Keratinocyte (primary cell): Measurements from ENCODE around the gene NOP9. TPM values are rescaled to one million over a fixed set of nuclear protein-coding genes. Genes with fewer than 3 reads are reported as not detected.

Experiments
- DNase-seq: peaks from one replicate; pipeline ENCODE4 v3.0.0-alpha.2; 2011; ENCODE audit warnings: low read depth, missing footprints, low spot score
- FAIRE-seq: peaks from 2 replicates; lab custom pipeline; 2011; peaks lifted over from hg19 to GRCh38; lab: Jason Lieb, UNC
- H2AFZ ChIP-seq: 2 replicates; pipeline ENCODE4 v1.6.0; 2012; ENCODE audit warnings: low read length, control low read depth, inconsistent platforms; ENCODE audit not compliant: control insufficient read depth
- H3K27ac ChIP-seq: 2 replicates; pipeline ENCODE4 v1.5.1; 2011; ENCODE audit warnings: low read length; ENCODE audit not compliant: control insufficient read depth, insufficient read depth
- H3K27me3 ChIP-seq: 3 replicates; pipeline ENCODE4 v1.6.0; 2011; ENCODE audit warnings: low read length; ENCODE audit not compliant: control insufficient read depth, insufficient read depth; ENCODE audit errors: extremely low read depth
- H3K36me3 ChIP-seq, 2 experiments: 2 replicates in 1 of 2; 3 replicates in 1 of 2; pipeline ENCODE4 v1.5.1; 2011; ENCODE audit warnings: low read length in 2 of 2, mild to moderate bottlenecking in 1 of 2; ENCODE audit not compliant: control insufficient read depth in 2 of 2, insufficient read depth in 2 of 2; ENCODE audit errors: extremely low read depth in 1 of 2
- H3K4me1 ChIP-seq: 3 replicates; pipeline ENCODE4 v1.5.1; 2011; ENCODE audit warnings: low read length; ENCODE audit not compliant: control insufficient read depth, insufficient read depth; ENCODE audit errors: extremely low read depth
- H3K4me2 ChIP-seq: 3 replicates; pipeline ENCODE4 v1.6.0; 2011; ENCODE audit warnings: low read depth, low read length; ENCODE audit not compliant: control insufficient read depth, insufficient read depth; ENCODE audit errors: extremely low read depth
- H3K4me3 ChIP-seq, 3 experiments: fragments of 200-600 bp in 1 of 3; sonication (generic) in 1 of 3; 2 replicates in 2 of 3; 3 replicates in 1 of 3; pipeline ENCODE4 v1.5.1; 2011 to 2016; ENCODE audit warnings: low read length in 3 of 3, mild to moderate bottlenecking in 3 of 3, control low read depth in 2 of 3, inconsistent platforms in 1 of 3, low read depth in 1 of 3, mixed read lengths in 1 of 3, mixed run types in 1 of 3, moderate library complexity in 1 of 3; ENCODE audit not compliant: control insufficient read depth in 2 of 3, insufficient read depth in 2 of 3; ENCODE audit errors: extremely low read depth in 1 of 3
- H3K79me2 ChIP-seq: 2 replicates; pipeline ENCODE4 v1.6.0; 2012; ENCODE audit warnings: low read length; ENCODE audit not compliant: control insufficient read depth, insufficient read depth
- H3K9ac ChIP-seq: 3 replicates; pipeline ENCODE4 v1.6.0; 2011; ENCODE audit warnings: low read length; ENCODE audit not compliant: control insufficient read depth, insufficient read depth; ENCODE audit errors: extremely low read depth
- H3K9me1 ChIP-seq: 3 replicates; pipeline ENCODE4 v1.6.0; 2011; ENCODE audit warnings: low read length; ENCODE audit not compliant: control insufficient read depth, insufficient read depth; ENCODE audit errors: extremely low read depth
- H3K9me3 ChIP-seq: 2 replicates; pipeline ENCODE4 v1.5.1; 2012; ENCODE audit warnings: low read depth, low read length; ENCODE audit not compliant: control insufficient read depth
- H4K20me1 ChIP-seq: 3 replicates; pipeline ENCODE4 v1.6.0; 2011; ENCODE audit warnings: low read length; ENCODE audit not compliant: control insufficient read depth, insufficient read depth; ENCODE audit errors: extremely low read depth
- CTCF ChIP-seq, 3 experiments: IDR thresholded peaks in 1 of 3; conservative IDR thresholded peaks in 1 of 3; optimal IDR thresholded peaks in 1 of 3; 2 replicates in 2 of 3; 3 replicates in 1 of 3; pipeline versions ENCODE3 to v1.5.1; 2011; ENCODE audit warnings: low read length in 3 of 3, mild to moderate bottlenecking in 3 of 3, moderate library complexity in 2 of 3, control low read depth in 1 of 3, inconsistent platforms in 1 of 3; ENCODE audit not compliant: insufficient read depth in 2 of 3; ENCODE audit errors: extremely low read depth in 1 of 3
- EZH2 ChIP-seq: IDR thresholded peaks from one replicate; pipeline ENCODE4 v1.6.1; 2012; ENCODE audit warnings: inconsistent platforms, mild to moderate bottlenecking, low read length, moderate library complexity
- dilution Hi-C: fragments of 300-500 bp; cut with MboI; formaldehyde crosslinking; loops from one replicate; pipeline ENCODE4 v1.7.0; 2020; ENCODE audit warnings: low sequenced_read_pairs; ENCODE audit not compliant: extremely low pct_ligation_motif_present
- polyA plus RNA-seq, 5 experiments: library from polyadenylated mRNA; depleted of rRNA in 3 of 5; stranded (reverse) in 3 of 5; stranded (forward) in 1 of 5; unstranded in 1 of 5; fragments of >200 nt; gene quantifications; 1 replicate in 1 of 5; 2 replicates in 3 of 5; 3 replicates in 1 of 5; pipeline versions ENCODE4 v1.2.1 to v1.2.3, GENCODE V29; 2011 to 2012; ENCODE audit warnings: missing spikeins in 2 of 5, low read depth in 1 of 5, low replicate concordance in 1 of 5

NOP9 gene
- polyA plus RNA-seq, 1 donor (not counting 4 experiments of a cell fraction or from before 2014, with no cell fraction given), result 19.9 TPM

GRCh38 chr14:24270537-24271133, 29.0 kb upstream of the NOP9 start:
- Histone ChIP-seq H4K20me1 (no peaks in the 10 kb centered on the region), H3K9me3 (no peaks in the 10 kb centered on the region), H3K36me3 (peaks cover 12 to 24% of the 10 kb centered on the region in 2 experiments), H3K4me1 (peaks cover 41% of the 10 kb centered on the region), H3K27me3 (no peaks in the 10 kb centered on the region), H3K9me1 (no peaks in the 10 kb centered on the region), H3K27ac (peak overlapping the region; percentile 96), H3K4me2 (peak overlapping the region; percentile 86), H2AFZ (peak overlapping the region; percentile 80), H3K9ac (peak overlapping the region; percentile 98), H3K4me3 (peak overlapping the region; percentile 65 to 90 (median 84)), H3K79me2 (peaks cover 3% of the 10 kb centered on the region)
- DNase-seq (no peak), FAIRE-seq (no peak)
- dilution Hi-C loops, result no loop called here
- TF ChIP-seq CTCF (optimal IDR thresholded peaks at IDR 0.05 in 1 of 3, IDR thresholded peaks at IDR 0.05 in 1 of 3, conservative IDR thresholded peaks at IDR 0.05 in 1 of 3; ENCODE audit: extremely low read depth in 1 of 3, insufficient read depth in 2 of 3, low read length in 3 of 3) (no peak), EZH2 (no peak)

GRCh38 chr14:24271134-24271833, 28.4 kb upstream of the NOP9 start, which contains the start of gene RABGGTA:
RABGGTA (minus strand) TSS chr14:24271597; CDS start chr14:24271115, 482 bp downstream.
- DNase-seq (peak; percentile 72), FAIRE-seq (no peak)
- H3K36me3 ChIP-seq, result peaks cover 9 to 24% of the 10 kb centered on the region in 2 experiments
- H3K27me3 ChIP-seq, result no peaks in the 10 kb centered on the region
- H3K27ac ChIP-seq, result peak within 1 kb of the TSS; percentile 96
- H3K9me3 ChIP-seq, result no peaks in the 10 kb centered on the region
- no peaks in the 10 kb centered on the region for H4K20me1 ChIP-seq
- peak within 1 kb of the TSS; percentile 86 for H3K4me2 ChIP-seq
- H3K9me1 ChIP-seq, result no peaks in the 10 kb centered on the region
- peak within 1 kb of the TSS; percentile 98 for H3K9ac ChIP-seq
- H3K4me1 ChIP-seq, result peaks cover 41% of the 10 kb centered on the region
- TF ChIP-seq CTCF (optimal IDR thresholded peaks at IDR 0.05 in 1 of 3, IDR thresholded peaks at IDR 0.05 in 1 of 3, conservative IDR thresholded peaks at IDR 0.05 in 1 of 3; ENCODE audit: extremely low read depth in 1 of 3, insufficient read depth in 2 of 3, low read length in 3 of 3), result peak in 2 of 3 experiments; percentile 64 to 84
- TF ChIP-seq EZH2, result no peak
- H3K79me2 ChIP-seq, result peaks cover 3% of the 10 kb centered on the region
- H3K4me3 ChIP-seq, result peak within 1 kb of the TSS; percentile 65 to 90 (median 84)
- H2AFZ ChIP-seq, result peak within 1 kb of the TSS; percentile 80
- dilution Hi-C loops, result no loop called here
